ENCODE results near the gene B3GAT1.

Gene B3GAT1

GRCh38 chr11:134365011-134365925 lies 46.8 kb downstream of the B3GAT1 start:
- H3K27ac ChIP-seq (ENCODE audit: low read depth, low read length) = no peak overlapping the region
- no peaks in the 10 kb centered on the region for H3K27me3 ChIP-seq (ENCODE audit: control insufficient read depth in 1 of 2, insufficient read depth in 2 of 2, low read length in 2 of 2)
- H3K4me3 ChIP-seq (ENCODE audit: low read depth in 1 of 2, low read length in 2 of 2) = no peak overlapping the region
- no peaks in the 10 kb centered on the region for H3K4me1 ChIP-seq (ENCODE audit: control insufficient read depth in 1 of 2, insufficient read depth in 2 of 2, low read length in 2 of 2)
- no peak overlapping the region for H3K9ac ChIP-seq (ENCODE audit: low read depth in 1 of 2, low read length in 2 of 2)
- H3K9me3 ChIP-seq (ENCODE audit: control insufficient read depth in 1 of 2, low read length in 2 of 2) = no peaks in the 10 kb centered on the region
- no peaks in the 10 kb centered on the region for H3K36me3 ChIP-seq (ENCODE audit: control insufficient read depth in 1 of 2, insufficient read depth in 2 of 2, low read length in 2 of 2)

GRCh38 chr11:134364261-134364660 lies 47.8 kb downstream of the B3GAT1 start:
- no peak overlapping the region for H3K4me3 ChIP-seq (ENCODE audit: low read depth in 1 of 2, low read length in 2 of 2)
- H3K9me3 ChIP-seq (ENCODE audit: control insufficient read depth in 1 of 2, low read length in 2 of 2) = no peaks in the 10 kb centered on the region
- no peak overlapping the region for H3K9ac ChIP-seq (ENCODE audit: low read depth in 1 of 2, low read length in 2 of 2)
- H3K27me3 ChIP-seq (ENCODE audit: control insufficient read depth in 1 of 2, insufficient read depth in 2 of 2, low read length in 2 of 2) = no peaks in the 10 kb centered on the region
- H3K36me3 ChIP-seq (ENCODE audit: control insufficient read depth in 1 of 2, insufficient read depth in 2 of 2, low read length in 2 of 2) = no peaks in the 10 kb centered on the region
- no peak overlapping the region for H3K27ac ChIP-seq (ENCODE audit: low read depth, low read length)
- no peaks in the 10 kb centered on the region for H3K4me1 ChIP-seq (ENCODE audit: control insufficient read depth in 1 of 2, insufficient read depth in 2 of 2, low read length in 2 of 2)

- Histone ChIP-seq H3K4me1 (ENCODE audit: control insufficient read depth in 1 of 2, insufficient read depth in 2 of 2, low read length in 2 of 2) (no peaks in the 10 kb centered on the region), H3K36me3 (ENCODE audit: control insufficient read depth in 1 of 2, insufficient read depth in 2 of 2, low read length in 2 of 2) (no peaks in the 10 kb centered on the region), H3K27ac (ENCODE audit: low read depth, low read length) (no peak overlapping the region), H3K4me3 (ENCODE audit: low read depth in 1 of 2, low read length in 2 of 2) (no peak overlapping the region), H3K27me3 (ENCODE audit: control insufficient read depth in 1 of 2, insufficient read depth in 2 of 2, low read length in 2 of 2) (no peaks in the 10 kb centered on the region), H3K9me3 (ENCODE audit: control insufficient read depth in 1 of 2, low read length in 2 of 2) (no peaks in the 10 kb centered on the region), H3K9ac (ENCODE audit: low read depth in 1 of 2, low read length in 2 of 2) (no peak overlapping the region)
These were observed 48.5 kb downstream of the B3GAT1 start for GRCh38 chr11:134363592-134363991.

GRCh38 chr11:134363161-134363560 lies 48.9 kb downstream of the B3GAT1 start:
- peaks cover 0 to 3% of the 10 kb centered on the region in 2 donors for H3K36me3 ChIP-seq (ENCODE audit: control insufficient read depth in 1 of 2, insufficient read depth in 2 of 2, low read length in 2 of 2)
- H3K9me3 ChIP-seq (ENCODE audit: control insufficient read depth in 1 of 2, low read length in 2 of 2) = no peaks in the 10 kb centered on the region
- no peak overlapping the region for H3K4me3 ChIP-seq (ENCODE audit: low read depth in 1 of 2, low read length in 2 of 2)
- no peak overlapping the region for H3K9ac ChIP-seq (ENCODE audit: low read depth in 1 of 2, low read length in 2 of 2)
- H3K4me1 ChIP-seq (ENCODE audit: control insufficient read depth in 1 of 2, insufficient read depth in 2 of 2, low read length in 2 of 2) = no peaks in the 10 kb centered on the region
- no peaks in the 10 kb centered on the region for H3K27me3 ChIP-seq (ENCODE audit: control insufficient read depth in 1 of 2, insufficient read depth in 2 of 2, low read length in 2 of 2)
- no peak overlapping the region for H3K27ac ChIP-seq (ENCODE audit: low read depth, low read length)

- H3K27me3 ChIP-seq (ENCODE audit: control insufficient read depth in 1 of 2, insufficient read depth in 2 of 2, low read length in 2 of 2) = no peaks in the 10 kb centered on the region
- no peaks in the 10 kb centered on the region for H3K4me1 ChIP-seq (ENCODE audit: control insufficient read depth in 1 of 2, insufficient read depth in 2 of 2, low read length in 2 of 2)
- H3K4me3 ChIP-seq (ENCODE audit: low read depth in 1 of 2, low read length in 2 of 2) = no peak overlapping the region
- H3K36me3 ChIP-seq (ENCODE audit: control insufficient read depth in 1 of 2, insufficient read depth in 2 of 2, low read length in 2 of 2) = peaks cover 0 to 4% of the 10 kb centered on the region in 2 donors
- no peak overlapping the region for H3K9ac ChIP-seq (ENCODE audit: low read depth in 1 of 2, low read length in 2 of 2)
- no peak overlapping the region for H3K27ac ChIP-seq (ENCODE audit: low read depth, low read length)
- no peaks in the 10 kb centered on the region for H3K9me3 ChIP-seq (ENCODE audit: control insufficient read depth in 1 of 2, low read length in 2 of 2)
These were observed 49.7 kb downstream of the B3GAT1 start for GRCh38 chr11:134362192-134362901.

- H3K4me1 ChIP-seq (ENCODE audit: control insufficient read depth in 1 of 2, insufficient read depth in 2 of 2, low read length in 2 of 2) = no peaks in the 10 kb centered on the region
- no peaks in the 10 kb centered on the region for H3K27me3 ChIP-seq (ENCODE audit: control insufficient read depth in 1 of 2, insufficient read depth in 2 of 2, low read length in 2 of 2)
- H3K9ac ChIP-seq (ENCODE audit: low read depth in 1 of 2, low read length in 2 of 2) = no peak overlapping the region
- no peak overlapping the region for H3K4me3 ChIP-seq (ENCODE audit: low read depth in 1 of 2, low read length in 2 of 2)
- peaks cover 0 to 4% of the 10 kb centered on the region in 2 donors for H3K36me3 ChIP-seq (ENCODE audit: control insufficient read depth in 1 of 2, insufficient read depth in 2 of 2, low read length in 2 of 2)
- H3K27ac ChIP-seq (ENCODE audit: low read depth, low read length) = no peak overlapping the region
- H3K9me3 ChIP-seq (ENCODE audit: control insufficient read depth in 1 of 2, low read length in 2 of 2) = no peaks in the 10 kb centered on the region
These were observed 50.4 kb downstream of the B3GAT1 start for GRCh38 chr11:134361661-134362060.

GRCh38 chr11:134360050-134360835 lies 51.8 kb downstream of the B3GAT1 start:
- Histone ChIP-seq H3K9ac (ENCODE audit: low read depth in 1 of 2, low read length in 2 of 2) (no peak overlapping the region), H3K36me3 (ENCODE audit: control insufficient read depth in 1 of 2, insufficient read depth in 2 of 2, low read length in 2 of 2) (peaks cover 0 to 4% of the 10 kb centered on the region in 2 donors), H3K27me3 (ENCODE audit: control insufficient read depth in 1 of 2, insufficient read depth in 2 of 2, low read length in 2 of 2) (no peaks in the 10 kb centered on the region), H3K4me1 (ENCODE audit: control insufficient read depth in 1 of 2, insufficient read depth in 2 of 2, low read length in 2 of 2) (no peaks in the 10 kb centered on the region), H3K27ac (ENCODE audit: low read depth, low read length) (no peak overlapping the region), H3K4me3 (ENCODE audit: low read depth in 1 of 2, low read length in 2 of 2) (no peak overlapping the region), H3K9me3 (ENCODE audit: control insufficient read depth in 1 of 2, low read length in 2 of 2) (no peaks in the 10 kb centered on the region)

- Histone ChIP-seq H3K36me3 (ENCODE audit: control insufficient read depth in 1 of 2, insufficient read depth in 2 of 2, low read length in 2 of 2) (peaks cover 0 to 4% of the 10 kb centered on the region in 2 donors), H3K4me3 (ENCODE audit: low read depth in 1 of 2, low read length in 2 of 2) (no peak overlapping the region), H3K27ac (ENCODE audit: low read depth, low read length) (no peak overlapping the region), H3K9ac (ENCODE audit: low read depth in 1 of 2, low read length in 2 of 2) (no peak overlapping the region), H3K4me1 (ENCODE audit: control insufficient read depth in 1 of 2, insufficient read depth in 2 of 2, low read length in 2 of 2) (no peaks in the 10 kb centered on the region), H3K27me3 (ENCODE audit: control insufficient read depth in 1 of 2, insufficient read depth in 2 of 2, low read length in 2 of 2) (no peaks in the 10 kb centered on the region), H3K9me3 (ENCODE audit: control insufficient read depth in 1 of 2, low read length in 2 of 2) (no peaks in the 10 kb centered on the region)
These were observed 52.4 kb downstream of the B3GAT1 start for GRCh38 chr11:134359646-134360045.

GRCh38 chr11:134358856-134359490 lies 53.1 kb downstream of the B3GAT1 start:
- no peaks in the 10 kb centered on the region for H3K4me1 ChIP-seq (ENCODE audit: control insufficient read depth in 1 of 2, insufficient read depth in 2 of 2, low read length in 2 of 2)
- H3K9me3 ChIP-seq (ENCODE audit: control insufficient read depth in 1 of 2, low read length in 2 of 2) = no peaks in the 10 kb centered on the region
- H3K9ac ChIP-seq (ENCODE audit: low read depth in 1 of 2, low read length in 2 of 2) = no peak overlapping the region
- H3K4me3 ChIP-seq (ENCODE audit: low read depth in 1 of 2, low read length in 2 of 2) = no peak overlapping the region
- no peak overlapping the region for H3K27ac ChIP-seq (ENCODE audit: low read depth, low read length)
- peaks cover 0 to 4% of the 10 kb centered on the region in 2 donors for H3K36me3 ChIP-seq (ENCODE audit: control insufficient read depth in 1 of 2, insufficient read depth in 2 of 2, low read length in 2 of 2)
- no peaks in the 10 kb centered on the region for H3K27me3 ChIP-seq (ENCODE audit: control insufficient read depth in 1 of 2, insufficient read depth in 2 of 2, low read length in 2 of 2)

Measured in duodenal mucosa (tissue), 2 donors.